Fibroblast of the aortic adventitia (primary cell): ENCODE data around the gene NKAIN4. TPM values are rescaled to one million over a fixed set of nuclear protein-coding genes. Genes with fewer than 3 reads are reported as not detected.
A peak's percentile ranks its signal among the peaks of the same experiment; 100 is the strongest.

Experiments
- DNase-seq: peaks from one replicate; pipeline ENCODE4 v3.0.0-alpha.2; 2010; ENCODE audit warnings: low read depth
- H3K4me3 ChIP-seq: 2 replicates; pipeline ENCODE4 v1.5.1; 2011; ENCODE audit warnings: low read depth, mild to moderate bottlenecking, control low read depth, low read length, moderate library complexity
- CTCF ChIP-seq: IDR thresholded peaks from 2 replicates; pipeline ENCODE4 v1.5.1; 2011; ENCODE audit warnings: mild to moderate bottlenecking, low read length, control low read depth, inconsistent platforms; ENCODE audit not compliant: insufficient read depth
- total RNA-seq: library from RNA; depleted of rRNA; stranded (reverse); fragments of >200 nt; gene quantifications from 2 replicates; pipeline ENCODE4 v1.2.3, GENCODE V29; 2012; ENCODE audit warnings: low replicate concordance

Gene NKAIN4
- total RNA-seq, 1 donor = not detected

GRCh38 chr20:63284544-63284949, 30.3 kb upstream of the NKAIN4 start:
- H3K4me3 ChIP-seq = no peak overlapping the region
- DNase-seq = no peak
- TF ChIP-seq CTCF = no peak

- no peak for DNase-seq
- no peak for TF ChIP-seq CTCF
- H3K4me3 ChIP-seq = no peak overlapping the region
Measured at GRCh38 chr20:63284083-63284440, 29.8 kb upstream of the NKAIN4 start.

GRCh38 chr20:63283397-63284082, 29.3 kb upstream of the NKAIN4 start:
- TF ChIP-seq CTCF = no peak

GRCh38 chr20:63282946-63283345, 28.7 kb upstream of the NKAIN4 start:
- no peak for TF ChIP-seq CTCF
- H3K4me3 ChIP-seq = no peak overlapping the region
- DNase-seq = no peak

More at GRCh38 chr20:63283397-63284082, 29.3 kb upstream of the NKAIN4 start:
- H3K4me3 ChIP-seq = no peak overlapping the region
- no peak for DNase-seq

- no peak for DNase-seq
- TF ChIP-seq CTCF = no peak
- H3K4me3 ChIP-seq = no peak overlapping the region
Measured at GRCh38 chr20:63281742-63282665, 27.7 kb upstream of the NKAIN4 start.

- no peak for DNase-seq
- peak; percentile 31 for TF ChIP-seq CTCF
- no peak overlapping the region for H3K4me3 ChIP-seq
Measured at GRCh38 chr20:63280929-63281545, 26.8 kb upstream of the NKAIN4 start.
